Activated naive CD8-positive, alpha-beta T cell treated with anti-CD3 and anti-CD28 coated beads, Interleukin-2, amount 10 ng/mL, durations not matched to agents 7 days and 5 days (primary cell): ENCODE measurements around the gene C1RL. TPM values are rescaled to one million over a fixed set of nuclear protein-coding genes. Genes with fewer than 3 reads are reported as not detected.
A peak's percentile ranks its signal among the peaks of the same experiment; 100 is the strongest.

Experiments used
- ATAC-seq: fragments of 150-1000 bp; cut with Tn5 transposase; one replicate; pipeline ENCODE4 v1.10.0; 2021; ENCODE audit warnings: low read depth, moderate library complexity
- POLR2A ChIA-PET: fragments of 350-600 bp; sonication (Branson Sonifier 250); formaldehyde crosslinking; loops from one replicate; lab custom pipeline; 2021; ENCODE audit warnings: antibody characterized with exemption; lab: Charles Lee
- DNase-seq: peaks from one replicate; pipeline ENCODE4 v3.0.0; 2021
- H3K27ac Mint-ChIP-seq: one replicate; pipeline ENCODE4 v1.8.0; 2022; ENCODE audit warnings: mild to moderate bottlenecking, mixed read lengths
- H3K27me3 Mint-ChIP-seq: one replicate; pipeline ENCODE4 v1.8.0; 2022; ENCODE audit warnings: mild to moderate bottlenecking, moderate library complexity, mixed read lengths
- H3K36me3 Mint-ChIP-seq: one replicate; pipeline ENCODE4 v1.8.0; 2021; ENCODE audit warnings: mild to moderate bottlenecking, mixed read lengths
- H3K4me1 Mint-ChIP-seq: one replicate; pipeline ENCODE4 v1.8.0; 2021; ENCODE audit warnings: mixed read lengths
- H3K4me3 Mint-ChIP-seq: one replicate; pipeline ENCODE4 v1.8.0; 2022; ENCODE audit warnings: mild to moderate bottlenecking, moderate library complexity, mixed read lengths
- H3K9me3 Mint-ChIP-seq: one replicate; pipeline ENCODE4 v1.8.0; 2021; ENCODE audit warnings: mixed read lengths
- total RNA-seq, 2 experiments: library from RNA; stranded (reverse); gene quantifications; one replicate each; pipeline ENCODE4 v1.2.3, GENCODE V29; 2021

The C1RL gene
- total RNA-seq, 2 experiments from 2014 or later = 29.8 to 36.0 TPM

GRCh38 chr12:7129872-7130691 lies 21.1 kb upstream of the C1RL start, which contains the start of gene CLSTN3:
Gene CLSTN3, plus strand, starts transcription at chr12:7130371. Its CDS starts 278 bp downstream, at chr12:7130649.
- H3K27ac Mint-ChIP-seq = peak within 1 kb of the TSS; percentile 93
- H3K4me1 Mint-ChIP-seq = peaks cover 30% of the 10 kb centered on the region
- peak within 1 kb of the TSS; percentile 97 for H3K4me3 Mint-ChIP-seq
- H3K36me3 Mint-ChIP-seq = peaks cover 26% of the 10 kb centered on the region
- ATAC-seq = peak; percentile 78
- no peaks in the 10 kb centered on the region for H3K9me3 Mint-ChIP-seq
- no peaks in the 10 kb centered on the region for H3K27me3 Mint-ChIP-seq
- peak; percentile 88 for DNase-seq
- POLR2A ChIA-PET = interaction anchor here (1.0 to 3.0 kb wide), 4 partner anchors 22 to 186 kb away, joined by 3 to 12 read pairs (median 6); partner anchors contain the start of genes C12orf57, LPCAT3 and RNU7-1

- Mint-ChIP-seq H3K9me3 (no peaks in the 10 kb centered on the region), H3K4me3 (peak overlapping the region; percentile 97), H3K36me3 (peaks cover 21% of the 10 kb centered on the region), H3K4me1 (peaks cover 29% of the 10 kb centered on the region), H3K27ac (peak overlapping the region; percentile 93), H3K27me3 (no peaks in the 10 kb centered on the region)
- ATAC-seq (no peak), DNase-seq (no peak)
- POLR2A ChIA-PET = interaction anchor here (0.5 to 3.0 kb wide), 4 partner anchors 21 to 253 kb away, joined by 3 to 12 read pairs (median 4); partner anchors contain the start of genes C12orf57, LPCAT3 and RNU7-1
These were observed 20.4 kb upstream of the C1RL start for GRCh38 chr12:7129287-7129871.

DNA sequence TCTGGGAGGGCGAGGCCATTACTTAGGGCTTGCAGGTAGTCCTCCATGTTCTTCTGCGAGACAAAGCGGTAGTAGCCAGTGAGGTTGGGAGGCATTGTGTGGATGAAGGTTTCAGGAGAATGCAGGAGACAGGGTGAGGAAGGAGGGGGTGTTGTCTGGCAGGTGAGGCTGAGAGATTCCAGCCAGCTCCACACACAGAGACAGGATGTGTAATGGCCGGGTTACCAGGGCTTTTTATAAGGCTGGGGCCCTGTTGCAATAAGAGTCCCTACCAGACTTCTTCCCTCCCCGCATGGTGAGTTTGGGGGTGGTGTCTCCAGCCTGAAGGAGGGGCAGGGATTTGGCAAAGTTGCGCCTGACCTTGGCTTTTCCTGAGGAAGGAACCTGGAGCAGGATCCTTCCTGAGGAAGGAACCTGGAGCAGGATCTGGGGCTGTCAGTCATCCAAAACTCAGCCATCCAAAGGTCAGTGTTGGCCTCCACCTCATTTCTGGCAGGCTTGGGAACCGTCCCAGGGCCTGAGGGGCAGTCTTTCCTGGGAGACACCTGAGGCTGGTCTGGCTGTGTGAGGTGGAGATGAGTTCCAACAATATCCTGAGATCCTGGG lies 19.8 kb upstream of the C1RL start, which contains the start of gene RBP5:
RBP5 (minus strand) TSS at position 209 of the 606 bp plus-strand sequence; CDS start at position 95, 114 bp downstream.
- Mint-ChIP-seq H3K4me1 (peaks cover 29% of the 10 kb centered on the region), H3K36me3 (peaks cover 18% of the 10 kb centered on the region), H3K27ac (peak within 1 kb of the TSS; percentile 93), H3K9me3 (no peaks in the 10 kb centered on the region), H3K27me3 (no peaks in the 10 kb centered on the region), H3K4me3 (peak within 1 kb of the TSS; percentile 97)
- POLR2A ChIA-PET = interaction anchor here (0.5 to 3.0 kb wide), 4 partner anchors 47 to 252 kb away, joined by 3 to 12 read pairs (median 4); partner anchors contain the start of genes C12orf57, LPCAT3 and RNU7-1
- ATAC-seq = no peak
- no peak for DNase-seq

DNA sequence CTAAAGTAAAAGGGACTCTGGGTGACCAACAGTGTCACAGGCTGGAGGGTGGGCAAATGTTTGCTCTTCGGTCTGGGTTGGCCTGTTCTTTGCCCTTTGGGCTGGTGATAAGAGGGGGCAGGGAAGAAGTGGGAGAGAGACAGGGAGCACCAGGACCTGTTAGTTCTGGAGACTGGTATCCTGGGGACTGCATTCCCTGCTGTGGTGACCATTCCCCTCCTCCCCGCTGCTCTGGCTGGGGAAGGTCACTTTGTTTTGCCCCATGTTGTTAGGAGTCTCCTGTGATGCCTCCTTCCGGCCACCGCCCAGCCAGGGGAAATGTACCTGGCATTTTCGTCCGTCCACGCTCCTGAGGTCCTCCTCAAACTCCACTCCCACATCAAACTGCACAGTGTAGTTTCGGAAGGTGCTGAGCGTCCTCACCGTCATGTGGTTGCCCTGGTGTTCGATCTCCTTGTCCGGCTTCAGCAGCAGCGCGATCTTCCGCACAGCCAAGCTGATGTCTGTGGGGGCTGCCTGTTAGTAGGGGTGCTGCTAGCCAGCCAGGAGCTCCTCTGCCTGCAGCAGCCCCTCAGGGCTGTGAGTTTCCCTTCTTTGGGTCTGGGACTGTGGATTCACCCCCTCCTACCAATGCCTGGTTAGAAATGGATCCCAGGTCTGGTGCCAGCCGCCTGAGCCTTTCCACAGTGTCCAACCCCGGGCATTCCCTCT lies 19.1 kb upstream of the C1RL start:
- Mint-ChIP-seq H3K27ac (no peak overlapping the region), H3K9me3 (no peaks in the 10 kb centered on the region), H3K36me3 (peaks cover 16% of the 10 kb centered on the region), H3K27me3 (no peaks in the 10 kb centered on the region), H3K4me3 (peak overlapping the region; percentile 62), H3K4me1 (peaks cover 26% of the 10 kb centered on the region)
- DNase-seq (no peak), ATAC-seq (no peak)
- POLR2A ChIA-PET = interaction anchor here (0.6 kb wide), 1 partner anchor 47 kb away, joined by 3 read pairs; no protein-coding TSS in a partner anchor

- Mint-ChIP-seq H3K4me3 (no peak overlapping the region), H3K27me3 (no peaks in the 10 kb centered on the region), H3K9me3 (no peaks in the 10 kb centered on the region), H3K4me1 (peaks cover 8% of the 10 kb centered on the region), H3K36me3 (peaks cover 9% of the 10 kb centered on the region), H3K27ac (no peak overlapping the region)
- ATAC-seq (no peak), DNase-seq (no peak)
- POLR2A ChIA-PET = interaction anchor here (0.6 kb wide), 1 partner anchor 164 kb away, joined by 4 read pairs; no protein-coding TSS in a partner anchor
These were observed 16.7 kb upstream of the C1RL start for GRCh38 chr12:7125632-7126227.

GRCh38 chr12:7123806-7124522 lies 14.9 kb upstream of the C1RL start:
- ATAC-seq = no peak
- POLR2A ChIA-PET = no interaction called here
- Mint-ChIP-seq H3K4me1 (peaks cover 6% of the 10 kb centered on the region), H3K36me3 (peaks cover 9% of the 10 kb centered on the region), H3K27ac (no peak overlapping the region), H3K4me3 (no peak overlapping the region), H3K27me3 (no peaks in the 10 kb centered on the region), H3K9me3 (no peaks in the 10 kb centered on the region)
- no peak for DNase-seq

- POLR2A ChIA-PET = interaction anchor here (0.8 kb wide), 1 partner anchor 16 kb away, joined by 3 read pairs; no protein-coding TSS in a partner anchor
These were observed 14.1 kb upstream of the C1RL start for GRCh38 chr12:7122811-7123769.

DNA sequence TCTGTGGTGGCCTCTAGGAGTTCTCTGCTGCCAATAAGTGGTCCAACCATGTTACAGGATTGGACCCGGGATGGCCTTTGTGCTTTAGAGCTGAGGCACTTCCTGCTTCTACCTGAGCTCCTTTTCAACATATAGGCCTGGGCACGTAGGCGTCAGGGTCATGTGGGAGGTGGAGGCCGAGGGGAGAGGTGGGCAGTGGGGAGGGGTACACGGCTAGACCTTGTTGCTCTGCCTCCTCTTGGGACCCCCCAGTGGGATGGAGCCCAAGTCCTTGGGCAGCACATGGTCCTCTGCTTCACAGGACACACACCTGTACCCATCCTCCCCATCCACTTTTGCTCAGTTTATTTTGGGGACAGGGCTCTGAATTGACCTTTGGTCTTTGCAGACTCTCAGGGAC lies 12.3 kb upstream of the C1RL start:
- DNase-seq (no peak), ATAC-seq (no peak)
- H3K9me3 Mint-ChIP-seq = no peaks in the 10 kb centered on the region
- no peak overlapping the region for H3K4me3 Mint-ChIP-seq
- peaks cover 14% of the 10 kb centered on the region for H3K36me3 Mint-ChIP-seq
- H3K4me1 Mint-ChIP-seq = peaks cover 8% of the 10 kb centered on the region
- no peaks in the 10 kb centered on the region for H3K27me3 Mint-ChIP-seq
- H3K27ac Mint-ChIP-seq = no peak overlapping the region
- POLR2A ChIA-PET = no interaction called here

More at GRCh38 chr12:7122811-7123769, 14.1 kb upstream of the C1RL start:
- H3K27ac Mint-ChIP-seq = no peak overlapping the region
- ATAC-seq (no peak), DNase-seq (no peak)
- H3K4me3 Mint-ChIP-seq = no peak overlapping the region
- H3K27me3 Mint-ChIP-seq = no peaks in the 10 kb centered on the region
- no peaks in the 10 kb centered on the region for H3K9me3 Mint-ChIP-seq
- H3K36me3 Mint-ChIP-seq = peaks cover 14% of the 10 kb centered on the region
- H3K4me1 Mint-ChIP-seq = peaks cover 7% of the 10 kb centered on the region

- DNase-seq = no peak
- Mint-ChIP-seq H3K27ac (no peak overlapping the region), H3K9me3 (no peaks in the 10 kb centered on the region), H3K4me3 (no peak overlapping the region), H3K36me3 (peaks cover 22% of the 10 kb centered on the region), H3K4me1 (peaks cover 5% of the 10 kb centered on the region), H3K27me3 (no peaks in the 10 kb centered on the region)
- POLR2A ChIA-PET = no interaction called here
- no peak for ATAC-seq
These were observed 11.2 kb upstream of the C1RL start for GRCh38 chr12:7120166-7120565.

DNA sequence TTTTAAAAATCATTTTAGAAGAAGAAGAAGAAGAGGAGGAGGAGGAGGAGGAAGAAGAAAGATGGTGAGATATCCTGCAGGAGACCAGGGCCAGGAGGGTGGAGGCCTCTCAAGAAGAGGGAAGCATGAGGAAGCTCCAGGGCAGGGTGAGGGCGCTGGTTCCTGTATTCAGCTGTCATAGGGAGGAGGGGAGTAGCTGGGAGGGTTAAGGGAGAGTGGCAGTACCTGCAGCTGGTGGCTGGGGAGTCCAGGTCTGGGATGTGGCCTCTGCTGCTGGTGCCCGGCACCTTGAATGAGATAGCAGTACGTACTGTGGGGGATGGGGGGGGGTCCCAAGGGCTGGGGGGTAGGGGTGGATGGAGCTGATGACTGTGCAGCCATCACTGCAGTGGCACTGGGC lies 9.9 kb upstream of the C1RL start:
- POLR2A ChIA-PET = no interaction called here
- Mint-ChIP-seq H3K36me3 (peaks cover 24% of the 10 kb centered on the region), H3K4me3 (no peak overlapping the region), H3K27me3 (no peaks in the 10 kb centered on the region), H3K4me1 (peaks cover 7% of the 10 kb centered on the region), H3K9me3 (no peaks in the 10 kb centered on the region), H3K27ac (peak overlapping the region; percentile 31)
- DNase-seq = no peak
- no peak for ATAC-seq

DNA sequence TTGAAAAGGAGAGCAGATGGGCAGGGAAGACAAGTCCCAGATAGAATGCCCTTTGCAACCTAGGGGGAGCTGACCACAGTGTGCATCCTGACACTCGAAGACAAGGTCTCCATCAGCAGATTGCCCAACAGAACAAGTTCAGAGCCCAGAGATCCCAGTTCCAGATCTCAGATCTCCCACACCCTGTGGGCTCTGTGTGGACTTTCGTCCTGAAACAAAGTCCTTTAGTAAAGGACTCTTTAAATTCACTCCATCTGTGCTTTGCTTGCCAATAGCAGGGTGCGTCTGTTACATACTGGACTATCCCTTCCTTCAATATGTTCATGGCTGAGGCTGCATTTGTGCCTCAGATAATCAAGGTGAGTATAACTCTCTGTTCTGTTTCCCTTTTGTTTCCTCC lies 8.7 kb upstream of the C1RL start:
- H3K27ac Mint-ChIP-seq = no peak overlapping the region
- no peak overlapping the region for H3K4me3 Mint-ChIP-seq
- H3K27me3 Mint-ChIP-seq = no peaks in the 10 kb centered on the region
- DNase-seq (no peak), ATAC-seq (no peak)
- POLR2A ChIA-PET = no interaction called here
- H3K4me1 Mint-ChIP-seq = peaks cover 12% of the 10 kb centered on the region
- H3K36me3 Mint-ChIP-seq = peaks cover 21% of the 10 kb centered on the region
- H3K9me3 Mint-ChIP-seq = no peaks in the 10 kb centered on the region
